Lung (tissue), 12 donors: ENCODE measurements around the gene CDK14. TPM values are rescaled to one million over a fixed set of nuclear protein-coding genes. Genes with fewer than 3 reads are reported as not detected.

Source experiments
- ATAC-seq: fragments of 200-7000 bp; cut with Tn5 transposase; one replicate; pipeline ENCODE4 v1.9.1; 2020; ENCODE audit warnings: moderate number of reproducible peaks; ENCODE audit not compliant: insufficient read depth, low FRiP score
- DNase-seq, 3 donors: peaks; one replicate each; pipeline ENCODE4 v3.0.0-alpha.2; 2013 to 2017
- H3K27ac ChIP-seq, 2 donors: one replicate each; pipeline ENCODE4 v1.5.1; 2013; ENCODE audit warnings: mild to moderate bottlenecking in 2 of 2, moderate library complexity in 2 of 2, control low read depth in 1 of 2, inconsistent platforms in 1 of 2, low read depth in 1 of 2, low read length in 1 of 2
- H3K27me3 ChIP-seq, 3 donors: one replicate each; pipeline ENCODE4 v1.5.1; 2013; ENCODE audit warnings: low read length in 2 of 3; ENCODE audit not compliant: control insufficient read depth in 3 of 3, insufficient read depth in 3 of 3
- H3K36me3 ChIP-seq, 4 donors: one replicate each; pipeline ENCODE4 v1.5.1; 2013; ENCODE audit warnings: low read length in 4 of 4, mild to moderate bottlenecking in 1 of 4, moderate library complexity in 1 of 4; ENCODE audit not compliant: control insufficient read depth in 4 of 4, insufficient read depth in 4 of 4
- H3K4me1 ChIP-seq, 5 donors: one replicate each; pipeline ENCODE4 v1.5.1; 2013; ENCODE audit warnings: low read length in 5 of 5, mild to moderate bottlenecking in 2 of 5, moderate library complexity in 1 of 5; ENCODE audit not compliant: control insufficient read depth in 5 of 5, insufficient read depth in 5 of 5
- H3K4me3 ChIP-seq: one replicate; pipeline ENCODE4 v1.5.1; 2013; ENCODE audit warnings: mild to moderate bottlenecking, control low read depth, moderate library complexity
- H3K9ac ChIP-seq, 2 donors: one replicate each; pipeline ENCODE4 v1.5.1; 2013; ENCODE audit warnings: low read length in 2 of 2, control low read depth in 1 of 2; ENCODE audit not compliant: insufficient read depth in 1 of 2
- H3K9me3 ChIP-seq, 4 donors: one replicate each; pipeline ENCODE4 v1.5.1; 2013; ENCODE audit warnings: low read length in 3 of 4, mild to moderate bottlenecking in 1 of 4, moderate library complexity in 1 of 4; ENCODE audit not compliant: control insufficient read depth in 4 of 4, insufficient read depth in 3 of 4
- CTCF ChIP-seq: IDR thresholded peaks from 2 replicates; pipeline ENCODE4 v1.5.1; 2012; ENCODE audit warnings: mild to moderate bottlenecking; ENCODE audit errors: control extremely low read depth, extremely low read depth
- WGBS, 2 donors: extraction: QIAGEN DNeasy Blood & Tissue Kit; methylation state at CpG; one replicate each; pipeline ENCODE4 v1.1.7; 2013; 5-methylcytosine and 5-hydroxymethylcytosine counted together
- polyA plus RNA-seq, 2 donors: library from polyadenylated mRNA; stranded (reverse); fragments of 200-250 nt; gene quantifications; one replicate each; pipeline ENCODE4 v1.2.1, GENCODE V29; 2013
- total RNA-seq, 2 donors: library from RNA; depleted of rRNA in 1 of 2; stranded (reverse); fragments of >200 nt in 1 of 2; gene quantifications; one replicate each; pipeline ENCODE4 v1.2.1, GENCODE V29; 2014 to 2021
- donor health status: control.
- donor health status: control.
- donor health status: Bipolar disorder and iron deficiency.
- donor health status: healthy.
- donor health status: DM: yes; HTN: yes; CAD: no.

CDK14 gene
- total and polyA plus RNA-seq, 4 donors, result 4.3 to 117 (median 18.9) TPM

DNA sequence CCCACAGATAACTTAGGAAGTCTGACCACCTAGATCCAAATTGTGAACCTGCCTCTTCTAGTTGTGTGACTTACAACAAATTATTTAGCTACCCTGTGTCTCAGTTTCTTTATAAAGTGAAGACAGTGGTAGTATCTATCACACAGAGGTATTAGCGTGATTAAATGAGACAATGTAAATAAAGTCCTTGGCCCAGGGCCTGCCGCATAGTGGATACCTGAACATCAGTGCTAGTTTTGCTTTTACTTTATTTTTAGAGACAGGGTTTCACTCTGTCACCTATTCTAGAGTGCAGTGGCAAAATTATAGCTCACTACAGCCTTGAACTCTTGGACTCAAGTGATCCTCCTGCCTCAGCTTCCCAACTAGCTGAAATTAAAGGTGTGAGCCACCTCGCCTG is 177.1 kb downstream of the CDK14 start:
- H3K36me3 ChIP-seq, result no peaks in the 10 kb centered on the region
- no peaks in the 10 kb centered on the region for H3K27me3 ChIP-seq
- H3K27ac ChIP-seq, result no peak overlapping the region
- no peak overlapping the region for H3K9ac ChIP-seq
- DNase-seq (no peak), ATAC-seq (no peak)
- WGBS, 2 donors, result 95 to 97% methylated on average over 3 of the region's 3 CpGs
- H3K4me1 ChIP-seq, result peaks cover 0 to 12% (median 8%) of the 10 kb centered on the region in 5 donors
- TF ChIP-seq CTCF, result no peak
- H3K4me3 ChIP-seq, result no peak overlapping the region
- H3K9me3 ChIP-seq, result peaks cover 0 to 4% (median 0%) of the 10 kb centered on the region in 4 donors

DNA sequence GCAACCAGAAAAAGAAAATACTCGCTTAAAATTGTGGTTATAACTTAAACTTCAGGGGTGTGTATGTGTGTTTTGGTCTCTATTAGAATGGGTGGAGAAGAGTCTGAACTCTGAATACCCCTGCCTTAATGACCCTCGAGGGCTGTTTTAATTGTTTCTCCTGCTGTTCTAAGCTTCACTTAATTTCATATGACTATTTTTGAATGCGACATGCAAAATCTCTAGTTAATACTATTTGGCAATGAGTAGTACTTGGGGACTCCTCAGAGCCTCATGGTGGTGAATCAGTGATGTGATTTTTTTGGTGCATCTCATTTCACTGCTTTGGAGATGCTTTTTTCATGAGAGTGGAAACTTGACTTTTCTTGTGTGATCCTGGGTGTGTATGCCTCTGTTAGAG is 178.6 kb downstream of the CDK14 start:
- Histone ChIP-seq H3K9me3 (peaks cover 0 to 4% (median 0%) of the 10 kb centered on the region in 4 donors), H3K27me3 (no peaks in the 10 kb centered on the region), H3K36me3 (no peaks in the 10 kb centered on the region), H3K4me1 (peaks cover 0 to 11% (median 6%) of the 10 kb centered on the region in 5 donors), H3K27ac (no peak overlapping the region), H3K4me3 (no peak overlapping the region), H3K9ac (no peak overlapping the region)
- no peak for ATAC-seq
- TF ChIP-seq CTCF, result no peak
- WGBS, 2 donors, result 81 to 89% methylated on average over 3 of the region's 3 CpGs
- DNase-seq, result no peak

DNA sequence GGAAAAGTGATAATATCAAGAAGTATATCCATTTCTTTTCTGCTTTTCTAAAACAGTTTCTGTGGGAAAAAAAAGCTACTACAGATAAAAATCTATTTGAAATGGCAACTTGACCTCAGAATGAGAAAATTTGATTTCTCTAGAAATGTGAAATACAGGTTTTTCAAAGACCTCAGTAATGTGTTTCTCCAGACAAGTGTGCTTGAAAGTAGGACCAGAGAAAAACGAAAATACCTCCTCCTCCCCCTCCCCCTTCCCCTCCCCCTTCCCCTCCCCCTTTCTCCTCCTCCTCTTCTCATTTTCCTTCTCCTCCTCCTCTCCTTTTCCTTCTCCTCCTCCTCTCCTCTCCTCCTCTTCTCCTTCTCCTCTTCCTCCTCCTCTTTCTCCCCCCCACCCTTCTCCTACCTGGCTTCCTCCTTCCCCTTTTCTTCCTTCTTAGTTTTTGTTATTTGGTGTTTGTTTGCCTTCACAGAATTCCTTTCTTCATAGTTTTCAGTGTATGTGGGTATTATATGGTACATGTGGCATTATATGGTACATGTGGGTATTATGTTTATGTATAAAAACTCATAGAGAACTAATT is 179.4 kb downstream of the CDK14 start:
- ATAC-seq, result no peak
- Histone ChIP-seq H3K4me3 (no peak overlapping the region), H3K36me3 (no peaks in the 10 kb centered on the region), H3K27me3 (no peaks in the 10 kb centered on the region), H3K4me1 (peaks cover 0 to 11% (median 6%) of the 10 kb centered on the region in 5 donors), H3K9me3 (peaks cover 0 to 4% (median 0%) of the 10 kb centered on the region in 4 donors), H3K9ac (no peak overlapping the region), H3K27ac (no peak overlapping the region)
- WGBS, 2 donors, result 56 to 69% methylated on average over 1 of the region's 1 CpG
- TF ChIP-seq CTCF, result no peak
- DNase-seq, result peak in 1 of 3 donors; percentile 34

DNA sequence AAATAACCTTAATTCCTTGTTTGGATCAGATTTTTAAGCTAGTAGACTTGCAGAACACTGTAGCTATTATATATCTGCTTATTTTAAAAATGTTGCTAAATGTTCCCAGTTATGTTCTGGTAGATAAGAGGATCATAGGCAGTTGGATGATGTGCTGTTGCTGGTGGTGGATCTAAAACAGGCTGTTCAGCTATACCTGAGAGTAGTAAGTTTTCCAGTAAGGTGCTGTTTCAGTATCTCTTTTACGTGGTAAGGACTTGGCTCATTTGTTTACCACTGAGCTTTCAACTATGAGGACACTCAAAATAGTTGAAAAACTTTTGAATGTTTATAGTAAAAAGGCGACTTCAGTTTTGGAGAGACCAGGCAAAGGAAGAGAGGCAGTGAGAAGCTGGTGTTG is 180.9 kb downstream of the CDK14 start:
- Histone ChIP-seq H3K4me1 (peaks cover 0 to 11% (median 6%) of the 10 kb centered on the region in 5 donors), H3K27ac (no peak overlapping the region), H3K27me3 (no peaks in the 10 kb centered on the region), H3K9ac (peak overlapping the region in 1 of 2 donors; percentile 55), H3K4me3 (no peak overlapping the region), H3K36me3 (no peaks in the 10 kb centered on the region), H3K9me3 (no peaks in the 10 kb centered on the region)
- ATAC-seq, result no peak
- no peak for DNase-seq
- TF ChIP-seq CTCF, result no peak
- 50 to 82% methylated on average over 2 of the region's 2 CpGs for WGBS, 2 donors
